ENCODE results near the gene TMEM8B.

DNA sequence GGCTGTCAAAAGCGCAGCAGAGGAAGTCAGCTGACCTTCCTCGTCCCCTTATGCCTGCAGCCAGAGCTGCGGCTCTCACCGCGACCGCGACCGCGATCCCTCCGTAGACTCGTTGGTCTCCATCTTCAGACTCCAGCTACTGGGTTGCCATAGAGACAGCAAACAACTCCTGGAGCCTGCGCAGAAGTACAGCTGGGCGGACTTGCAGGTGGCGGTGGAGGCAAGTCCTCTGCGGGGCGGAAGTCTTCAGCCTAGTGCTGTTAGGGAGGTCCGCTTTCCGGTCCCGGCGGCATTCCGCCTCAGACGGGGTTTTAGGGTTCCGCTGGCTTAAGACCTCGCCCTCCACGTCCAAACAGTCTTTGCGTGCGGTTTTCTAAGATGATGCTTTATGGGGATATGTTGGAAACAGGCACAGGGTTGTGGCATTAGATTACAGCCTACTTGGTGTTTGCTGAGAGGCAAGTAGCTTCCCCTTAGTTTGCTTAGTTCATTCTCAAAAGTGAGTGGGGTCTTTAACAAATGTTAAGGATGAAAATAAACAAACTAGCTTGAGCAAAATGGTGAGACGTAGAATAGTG is 16.9 kb upstream of the TMEM8B start, which contains the start of gene SPAG8:
- TF ChIP-seq PPARA (CRISPR knock-in tag; IDR thresholded peaks at IDR 0.05; ENCODE audit: borderline replicate concordance) (no peak), TOX (CRISPR knock-in tag; IDR thresholded peaks at IDR 0.05; ENCODE audit: borderline replicate concordance) (no peak), BACH2 (CRISPR knock-in tag; IDR thresholded peaks at IDR 0.05; ENCODE audit: borderline replicate concordance) (no peak), RARB (CRISPR knock-in tag; IDR thresholded peaks at IDR 0.05) (no peak), ZNF8 (CRISPR knock-in tag; IDR thresholded peaks at IDR 0.05) (no peak), ESRRG (CRISPR knock-in tag; IDR thresholded peaks at IDR 0.05) (no peak)
- TF ChIP-seq, protein P1, sequence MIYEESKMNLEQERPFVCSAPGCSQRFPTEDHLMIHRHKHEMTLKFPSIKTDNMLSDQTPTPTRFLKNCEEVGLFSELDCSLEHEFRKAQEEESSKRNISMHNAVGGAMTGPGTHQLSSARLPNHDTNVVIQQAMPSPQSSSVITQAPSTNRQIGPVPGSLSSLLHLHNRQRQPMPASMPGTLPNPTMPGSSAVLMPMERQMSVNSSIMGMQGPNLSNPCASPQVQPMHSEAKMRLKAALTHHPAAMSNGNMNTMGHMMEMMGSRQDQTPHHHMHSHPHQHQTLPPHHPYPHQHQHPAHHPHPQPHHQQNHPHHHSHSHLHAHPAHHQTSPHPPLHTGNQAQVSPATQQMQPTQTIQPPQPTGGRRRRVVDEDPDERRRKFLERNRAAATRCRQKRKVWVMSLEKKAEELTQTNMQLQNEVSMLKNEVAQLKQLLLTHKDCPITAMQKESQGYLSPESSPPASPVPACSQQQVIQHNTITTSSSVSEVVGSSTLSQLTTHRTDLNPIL (CRISPR knock-in tag; IDR thresholded peaks at IDR 0.05; ENCODE audit: low read depth), result no peak

Measured in SK-N-SH treated with all-trans-retinoic acid at 6 μM for 48 hours (cell line).